SH-SY5Y (cell line): ENCODE measurements around the gene CABP7.

Source experiments
- GATA2 ChIP-seq: IDR thresholded peaks from 2 replicates; pipeline ENCODE4 v1.6.1; 2011; ENCODE audit warnings: mild to moderate bottlenecking, low read depth, low read length
- GATA3 ChIP-seq: IDR thresholded peaks from 2 replicates; pipeline ENCODE4 v1.6.1; 2011; ENCODE audit warnings: low read depth, mild to moderate bottlenecking, low read length, moderate library complexity

CABP7 gene

DNA sequence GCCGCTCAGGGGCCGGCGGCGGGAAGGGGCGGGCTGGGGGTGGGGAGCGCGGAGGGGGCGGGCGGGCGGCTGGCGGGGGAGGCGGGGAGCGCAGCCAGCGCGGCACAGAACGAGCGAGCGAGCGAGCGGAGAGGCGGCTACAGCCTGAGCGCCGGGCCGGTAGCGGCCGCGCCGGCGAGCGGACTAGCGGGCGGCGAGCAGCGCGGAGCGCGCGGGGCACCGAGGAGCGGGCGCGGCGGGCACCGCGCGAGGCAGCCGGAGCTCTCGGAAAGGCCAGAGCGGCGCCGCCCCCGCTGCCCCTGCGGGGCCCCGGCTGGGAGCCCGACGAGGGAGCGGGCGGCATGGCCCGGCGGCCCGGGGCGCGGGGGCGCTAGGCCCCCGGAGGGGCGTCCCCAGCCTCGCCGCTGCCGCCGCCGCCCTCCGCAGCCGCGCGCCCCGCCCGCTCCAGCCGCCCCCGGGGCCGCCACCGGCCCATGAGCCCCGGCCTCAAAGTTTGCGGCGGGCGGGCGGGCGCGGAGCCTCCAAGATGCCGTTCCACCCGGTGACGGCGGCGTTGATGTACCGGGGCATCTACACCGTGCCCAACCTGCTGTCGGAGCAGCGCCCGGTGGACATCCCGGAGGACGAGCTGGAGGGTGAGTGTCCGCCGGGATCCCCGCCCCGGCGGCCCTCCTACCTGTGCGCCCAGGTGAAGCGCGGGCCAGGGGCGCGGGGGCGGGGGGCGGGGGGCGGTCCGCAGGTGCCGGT lies at the start of gene CABP7:
TSS of gene CABP7 (plus strand) at position 105 of the 747 bp plus-strand sequence. CDS start at position 527, 422 bp downstream.
- TF ChIP-seq GATA2 (no peak), GATA3 (no peak)

- TF ChIP-seq GATA3 (no peak), GATA2 (no peak)
These were observed 49.2 kb upstream of the CABP7 start for GRCh38 chr22:29670626-29671025.

- no peak for TF ChIP-seq GATA2
- TF ChIP-seq GATA3 = no peak
These were observed 46.3 kb upstream of the CABP7 start for GRCh38 chr22:29673361-29674066.

DNA sequence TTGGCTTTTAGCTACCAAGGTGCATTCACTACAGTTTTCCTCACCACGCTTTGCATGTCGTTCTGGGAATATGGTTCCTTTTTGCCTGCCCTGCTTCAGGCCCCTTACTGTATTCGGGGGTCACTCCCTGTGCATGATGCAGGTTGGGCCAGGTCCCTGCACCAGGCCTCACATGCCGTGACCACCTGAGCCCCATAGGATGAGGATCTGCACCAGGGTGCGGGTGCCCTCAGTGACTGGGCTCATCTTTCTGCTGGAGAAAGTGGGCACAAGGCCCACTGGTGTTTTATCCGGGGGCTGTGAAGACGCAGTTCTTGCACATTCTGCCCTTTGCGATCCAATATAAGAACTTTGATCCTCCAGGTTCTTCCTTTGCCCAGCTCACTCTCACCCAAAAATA lies 45.7 kb upstream of the CABP7 start:
- no peak for TF ChIP-seq GATA2
- TF ChIP-seq GATA3 = no peak

DNA sequence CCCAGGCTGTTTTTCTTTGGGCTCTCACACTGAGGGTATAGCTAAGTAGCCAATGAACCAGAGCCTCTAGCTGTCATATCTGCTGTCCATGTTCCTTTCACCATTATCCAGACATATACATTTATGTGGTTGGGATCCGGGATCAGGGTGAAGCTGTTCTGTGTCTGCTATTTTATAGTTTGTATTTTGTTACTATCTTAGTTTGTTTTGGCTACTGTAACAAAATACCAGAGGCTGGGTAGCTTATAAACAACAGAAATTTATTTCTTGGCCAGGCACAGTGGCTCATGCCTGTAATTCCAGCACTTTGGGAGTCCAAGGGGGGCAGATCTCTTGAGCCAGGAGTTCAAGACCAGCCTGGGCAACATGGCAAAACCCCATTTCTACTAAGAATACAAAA lies 40.5 kb upstream of the CABP7 start:
- TF ChIP-seq GATA2 (no peak), GATA3 (no peak)

- TF ChIP-seq GATA2 (no peak), GATA3 (no peak)
These were observed 36.3 kb upstream of the CABP7 start for GRCh38 chr22:29683536-29683935.

DNA sequence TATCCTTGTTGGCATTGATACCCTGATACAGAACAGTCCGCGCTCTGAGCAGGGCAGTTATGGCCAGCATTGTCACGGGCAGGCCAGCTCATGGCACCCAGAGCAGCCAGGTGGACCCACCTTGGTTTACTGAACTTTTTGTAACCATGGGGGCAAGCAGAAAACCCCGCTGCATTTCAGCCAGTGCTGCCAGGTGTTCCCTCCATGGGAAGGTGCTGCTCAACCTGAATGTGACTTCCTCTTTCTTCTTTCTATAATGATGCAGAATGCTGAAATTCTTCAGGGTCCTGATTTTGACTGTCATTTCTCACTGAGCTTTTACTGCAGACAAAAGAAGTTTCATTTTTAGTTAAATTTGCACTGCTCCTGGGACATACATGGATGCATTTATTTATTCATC lies 35.6 kb upstream of the CABP7 start:
- TF ChIP-seq GATA2 (no peak), GATA3 (no peak)

DNA sequence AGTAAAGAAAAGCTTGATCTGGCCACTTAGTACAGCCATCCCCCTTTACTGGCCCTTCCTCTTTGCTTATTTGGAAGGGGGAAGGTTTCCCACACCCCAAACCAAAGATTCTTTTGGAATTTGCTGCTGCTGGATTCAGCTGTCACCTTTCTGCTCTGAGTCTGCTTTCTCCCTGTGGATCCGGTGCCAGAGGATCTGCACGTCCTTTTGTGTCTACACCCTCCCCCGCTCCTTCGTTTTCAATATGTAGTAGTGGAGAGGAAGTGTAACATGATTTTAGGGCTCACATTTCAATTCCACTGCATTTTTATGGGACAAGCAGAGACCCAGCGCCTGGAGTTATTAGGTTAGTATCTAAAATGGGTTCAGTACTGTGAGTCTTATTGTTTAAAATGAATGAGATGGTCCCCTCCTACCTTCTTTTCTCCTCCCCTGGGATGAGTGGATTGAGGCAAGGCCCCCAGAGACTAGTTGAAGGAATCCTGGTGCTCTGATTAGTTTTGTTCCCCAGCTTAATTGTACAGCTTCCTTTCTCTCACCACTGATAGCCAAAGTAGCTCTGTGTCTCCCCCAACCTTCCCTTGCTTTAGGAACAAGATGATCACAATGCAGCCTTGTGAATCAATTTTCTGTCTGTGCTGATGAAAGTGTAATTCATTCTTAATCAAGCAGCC lies 30.5 kb upstream of the CABP7 start:
- no peak for TF ChIP-seq GATA3
- no peak for TF ChIP-seq GATA2

DNA sequence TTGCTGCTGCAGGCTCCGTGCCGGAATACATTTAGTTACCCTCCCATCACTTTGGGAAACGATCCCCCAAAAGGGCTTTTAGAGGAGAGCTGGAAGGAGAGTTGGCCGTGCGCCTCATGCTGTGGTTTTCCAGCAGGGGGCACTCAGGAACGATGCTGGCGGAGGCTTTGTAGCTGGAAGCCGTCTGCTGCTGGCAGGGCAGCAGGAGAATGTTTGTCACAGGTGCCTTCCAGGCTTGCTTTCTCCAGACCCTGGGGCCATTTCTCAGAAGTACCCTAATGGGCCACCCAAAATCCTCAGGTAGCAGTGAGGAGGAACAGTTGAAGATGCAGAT lies 30.0 kb upstream of the CABP7 start:
- no peak for TF ChIP-seq GATA3
- TF ChIP-seq GATA2 = no peak

DNA sequence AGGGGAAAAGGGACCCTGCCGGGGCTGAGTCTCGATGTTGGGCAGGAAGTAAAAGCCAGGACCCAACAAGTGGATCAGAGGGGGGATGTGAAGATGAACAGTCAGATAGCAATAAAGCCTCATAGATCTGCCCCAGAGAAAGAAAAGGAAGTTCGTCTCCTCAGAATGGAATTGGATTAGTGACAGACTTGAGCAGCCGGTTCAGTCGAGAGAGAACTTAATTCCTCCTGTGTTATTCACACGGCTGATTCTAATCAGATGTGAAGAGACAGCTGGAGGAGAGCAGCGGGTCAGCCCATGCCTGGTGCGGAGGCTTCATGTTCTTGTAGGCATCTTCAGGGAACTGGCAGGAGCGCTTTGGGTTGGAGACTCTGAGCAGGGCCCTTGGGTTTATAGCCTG lies 29.3 kb upstream of the CABP7 start:
- TF ChIP-seq GATA3 (no peak), GATA2 (no peak)

DNA sequence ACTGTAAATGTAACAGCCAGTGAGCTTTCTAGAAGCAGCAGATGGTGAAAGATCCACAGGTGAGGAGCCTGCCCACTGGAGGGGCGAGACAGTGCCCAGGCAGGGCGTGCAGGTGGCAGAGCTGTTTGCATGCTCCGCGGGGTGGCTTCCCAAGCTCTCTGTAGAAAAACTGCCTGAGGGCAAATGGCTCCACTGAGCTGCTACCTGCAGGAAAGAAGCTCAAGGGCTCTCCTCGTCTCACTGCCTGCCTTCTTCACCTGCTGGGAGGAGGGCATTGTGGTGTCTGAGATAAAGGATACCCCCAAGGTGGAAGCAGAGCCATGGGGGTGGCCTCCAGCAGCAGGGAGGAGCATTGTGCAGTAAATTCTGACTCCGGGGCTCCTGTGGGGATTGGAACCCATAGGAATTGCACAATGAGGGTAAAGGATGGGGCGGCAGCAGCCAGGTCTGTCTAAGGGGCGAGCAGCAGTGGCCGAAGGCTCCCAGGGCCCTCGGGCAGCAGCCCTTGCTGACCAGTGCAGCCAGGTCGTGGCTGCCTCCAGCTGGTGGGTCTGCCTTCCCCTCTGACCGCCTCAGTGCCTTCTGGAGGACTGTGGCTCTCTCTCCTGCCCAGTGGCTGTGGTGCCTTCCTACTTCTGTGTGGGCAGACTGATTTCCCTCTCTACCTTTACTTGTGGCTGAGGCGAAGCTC lies 28.0 kb upstream of the CABP7 start:
- no peak for TF ChIP-seq GATA2
- TF ChIP-seq GATA3 = no peak

- TF ChIP-seq GATA2 (no peak), GATA3 (no peak)
These were observed 27.5 kb upstream of the CABP7 start for GRCh38 chr22:29692327-29692640.

DNA sequence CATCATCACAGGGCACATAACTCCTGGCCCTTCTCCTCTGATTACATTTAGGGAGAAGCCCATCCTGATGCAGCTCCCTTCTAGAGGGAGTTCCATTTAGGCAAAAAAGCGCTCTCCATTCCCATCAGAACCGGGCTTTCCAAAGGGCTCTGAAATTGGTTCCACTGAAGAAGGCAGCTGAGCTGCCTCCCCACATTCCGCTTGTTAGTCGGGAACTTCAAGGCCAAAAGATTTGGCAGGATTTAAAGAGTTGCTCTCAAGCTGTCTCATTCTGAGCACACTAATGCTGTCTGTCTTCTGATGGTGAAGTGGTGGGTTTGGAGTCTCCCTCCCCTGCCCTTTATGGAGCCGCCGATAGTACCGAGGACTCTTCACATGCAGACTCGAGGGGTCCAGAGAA lies 26.6 kb upstream of the CABP7 start:
- TF ChIP-seq GATA3 (no peak), GATA2 (no peak)

GRCh38 chr22:29693671-29694070 lies 26.1 kb upstream of the CABP7 start:
- TF ChIP-seq GATA2 (no peak), GATA3 (no peak)
